Activated naive CD4-positive, alpha-beta T cell treated with anti-CD3 and anti-CD28 coated beads, Interleukin-2, amount 50 U/mL, for 24 hours (primary cell): ENCODE results near the gene SVIL.

ENCODE experiments used
- H3K27ac Mint-ChIP-seq: one replicate; pipeline ENCODE4 v1.8.0; 2021; ENCODE audit warnings: mild to moderate bottlenecking, mixed read lengths
- H3K27me3 Mint-ChIP-seq: one replicate; pipeline ENCODE4 v1.8.0; 2021; ENCODE audit warnings: mixed read lengths
- H3K36me3 Mint-ChIP-seq: one replicate; pipeline ENCODE4 v1.8.0; 2021; ENCODE audit warnings: mixed read lengths
- H3K4me1 Mint-ChIP-seq: one replicate; pipeline ENCODE4 v1.8.0; 2021; ENCODE audit warnings: mixed read lengths
- H3K4me3 Mint-ChIP-seq: one replicate; pipeline ENCODE4 v1.8.0; 2021; ENCODE audit warnings: mild to moderate bottlenecking, mixed read lengths
- H3K9me3 Mint-ChIP-seq: one replicate; pipeline ENCODE4 v1.8.0; 2021; ENCODE audit warnings: mixed read lengths

SVIL gene

DNA sequence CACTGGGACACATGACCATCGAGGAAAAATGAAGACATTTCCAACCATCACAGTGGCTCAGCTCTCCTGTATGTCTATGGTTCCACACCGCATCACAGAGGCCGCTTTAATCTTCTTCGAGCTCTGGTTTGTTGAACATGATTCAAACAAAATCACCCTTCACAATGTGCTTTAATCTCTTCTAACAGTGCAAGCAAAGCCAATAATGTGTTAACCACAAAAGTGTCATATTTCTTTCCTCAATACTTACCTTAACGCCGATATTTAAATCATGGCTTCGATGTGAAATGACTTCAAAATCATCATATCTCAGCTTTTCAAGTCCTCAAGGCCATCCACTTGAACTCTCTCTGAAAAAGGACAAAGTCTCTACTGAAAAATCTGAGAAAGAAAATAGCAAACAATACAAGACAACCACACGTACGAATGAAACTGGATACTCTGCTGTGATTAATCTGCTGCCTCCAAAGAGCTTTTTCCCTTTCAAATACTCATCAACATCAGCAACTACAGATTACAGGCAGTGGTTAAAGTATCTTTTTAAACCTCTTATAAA is 23.0 kb upstream of the SVIL start:
- peaks cover 33% of the 10 kb centered on the region for H3K36me3 Mint-ChIP-seq
- no peaks in the 10 kb centered on the region for H3K27me3 Mint-ChIP-seq
- H3K4me1 Mint-ChIP-seq, result peaks cover 47% of the 10 kb centered on the region
- H3K4me3 Mint-ChIP-seq, result peak overlapping the region; percentile 30
- peak overlapping the region; percentile 11 for H3K27ac Mint-ChIP-seq
- no peaks in the 10 kb centered on the region for H3K9me3 Mint-ChIP-seq

DNA sequence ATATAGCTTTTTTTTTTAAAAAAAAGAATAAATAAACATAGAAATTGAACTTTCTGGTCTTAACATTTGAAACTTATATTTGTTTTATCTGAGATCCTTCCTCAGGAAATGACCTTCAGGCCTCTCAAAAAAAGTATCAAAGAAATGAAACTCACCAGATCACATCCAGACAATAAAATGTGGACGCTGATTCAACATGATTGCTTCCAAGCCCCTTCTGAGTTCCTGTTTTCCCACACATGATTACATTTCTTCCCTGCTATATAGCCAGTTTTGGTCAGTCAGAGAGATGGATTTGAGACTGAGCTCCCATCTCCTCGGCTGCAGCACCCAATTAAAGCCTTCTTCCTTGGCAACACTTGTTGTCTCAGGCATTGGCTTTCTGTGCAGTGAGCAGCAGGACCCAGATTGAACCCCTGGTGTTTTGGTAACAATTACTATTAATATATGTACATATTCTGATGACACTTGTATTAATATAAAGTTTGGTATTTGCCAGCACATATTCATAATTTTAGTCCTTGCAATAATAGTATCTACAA is 21.8 kb upstream of the SVIL start:
- Mint-ChIP-seq H3K27me3 (no peaks in the 10 kb centered on the region), H3K4me3 (no peak overlapping the region), H3K4me1 (peaks cover 48% of the 10 kb centered on the region), H3K27ac (no peak overlapping the region), H3K9me3 (no peaks in the 10 kb centered on the region), H3K36me3 (peaks cover 34% of the 10 kb centered on the region)

DNA sequence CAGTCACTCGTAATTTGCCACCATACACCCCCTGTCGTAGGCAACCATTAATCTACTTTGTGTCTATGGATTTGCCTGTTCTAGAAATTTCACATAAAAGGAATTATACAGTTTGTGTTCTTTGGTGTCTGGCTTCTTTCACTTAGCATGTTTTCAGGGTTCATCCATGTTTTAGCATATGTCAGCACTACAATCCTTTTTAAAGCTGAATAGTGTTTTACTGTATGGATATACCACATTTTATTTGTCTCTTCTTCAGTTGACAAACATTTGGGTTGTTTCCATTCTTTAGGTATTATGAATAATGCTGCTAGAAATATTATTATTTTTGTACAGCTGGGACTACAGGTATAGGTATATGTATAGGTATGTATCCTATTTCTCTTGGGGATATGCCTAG is 17.4 kb upstream of the SVIL start:
- Mint-ChIP-seq H3K27me3 (no peaks in the 10 kb centered on the region), H3K36me3 (peaks cover 29% of the 10 kb centered on the region), H3K4me1 (peaks cover 47% of the 10 kb centered on the region), H3K27ac (no peak overlapping the region), H3K9me3 (no peaks in the 10 kb centered on the region), H3K4me3 (no peak overlapping the region)

DNA sequence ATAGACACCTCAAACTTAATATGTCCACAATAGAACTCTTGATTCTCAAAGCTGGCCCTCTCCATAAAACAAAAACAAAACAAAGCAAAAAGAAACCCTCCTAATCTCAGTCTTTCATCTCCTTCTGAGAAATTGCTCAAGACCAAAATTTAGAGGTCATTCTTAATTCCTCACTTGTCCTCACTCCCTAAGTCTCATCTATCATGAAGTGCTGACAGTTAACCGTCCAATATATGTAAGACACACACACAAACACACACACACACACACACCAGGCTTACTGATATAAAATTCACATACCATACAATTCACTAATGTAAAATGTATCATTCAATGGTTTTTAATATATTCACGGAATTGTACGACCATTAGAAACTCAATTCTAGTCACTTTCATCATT is 17.0 kb upstream of the SVIL start:
- Mint-ChIP-seq H3K9me3 (no peaks in the 10 kb centered on the region), H3K27ac (no peak overlapping the region), H3K27me3 (no peaks in the 10 kb centered on the region), H3K36me3 (peaks cover 26% of the 10 kb centered on the region), H3K4me1 (peaks cover 50% of the 10 kb centered on the region), H3K4me3 (no peak overlapping the region)

DNA sequence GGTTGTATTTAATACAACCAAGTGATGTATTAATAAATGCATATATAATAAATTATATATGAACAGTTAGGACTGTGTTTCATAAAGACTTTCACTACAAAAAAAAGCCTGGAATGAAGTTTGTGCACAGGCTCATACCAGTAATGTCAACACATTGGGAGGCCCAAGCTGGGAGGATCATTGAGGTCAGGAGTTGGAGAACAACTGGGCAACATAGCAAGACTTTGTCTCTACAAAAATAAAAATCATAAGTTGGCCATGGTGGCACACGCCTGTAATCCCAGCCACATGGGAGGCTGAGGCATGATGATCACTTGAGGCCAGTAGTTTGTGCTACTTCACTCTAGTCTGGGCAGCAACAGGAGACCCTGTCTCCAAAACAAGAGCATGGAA is 15.8 kb upstream of the SVIL start:
- H3K4me1 Mint-ChIP-seq, result peaks cover 60% of the 10 kb centered on the region
- H3K4me3 Mint-ChIP-seq, result no peak overlapping the region
- no peaks in the 10 kb centered on the region for H3K9me3 Mint-ChIP-seq
- no peak overlapping the region for H3K27ac Mint-ChIP-seq
- peaks cover 19% of the 10 kb centered on the region for H3K36me3 Mint-ChIP-seq
- no peaks in the 10 kb centered on the region for H3K27me3 Mint-ChIP-seq

DNA sequence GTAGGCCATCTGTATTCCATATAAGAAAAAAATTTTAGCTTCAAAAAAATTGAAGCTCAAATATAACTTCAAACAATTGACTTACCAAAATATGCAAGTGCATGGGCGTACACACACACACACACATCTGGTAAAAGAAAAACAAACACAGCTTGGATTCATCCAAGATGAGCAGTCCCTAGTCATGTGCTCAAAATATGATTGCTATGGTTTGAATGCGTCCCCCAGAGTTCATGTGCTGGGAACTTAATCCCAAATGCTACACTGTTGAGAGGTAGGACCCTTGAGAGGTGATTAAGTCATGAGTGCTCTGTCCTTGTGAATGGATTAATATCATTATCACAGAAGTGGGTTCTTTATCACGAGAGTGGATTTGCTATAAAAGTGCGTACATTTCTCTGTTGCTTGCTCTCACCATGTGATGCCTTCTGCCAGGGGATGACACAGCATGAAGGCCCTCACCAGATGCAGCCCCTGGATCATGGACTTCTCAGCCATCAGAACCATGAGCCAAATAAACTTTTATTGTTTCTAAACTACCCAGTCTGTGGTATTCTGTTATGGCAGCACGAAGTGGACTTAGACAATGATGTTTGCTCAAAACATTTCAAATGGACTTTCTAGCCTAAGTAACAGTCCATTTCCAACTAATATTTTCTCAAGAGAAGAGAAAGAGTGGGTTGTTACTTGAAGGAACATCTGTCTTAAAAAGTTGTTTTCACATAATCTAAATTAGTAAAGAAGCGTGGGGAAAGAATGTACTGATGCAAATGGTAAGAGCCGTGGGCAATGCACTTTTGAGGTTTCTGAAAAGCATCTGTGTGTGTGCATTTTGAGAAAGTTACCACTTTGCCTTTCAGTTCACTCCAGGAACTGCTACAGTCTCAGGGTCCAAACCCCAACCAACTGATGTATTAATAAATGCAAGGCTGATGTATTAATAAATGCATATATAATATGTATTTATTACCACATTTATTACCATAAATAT is 15.1 kb upstream of the SVIL start:
- peaks cover 60% of the 10 kb centered on the region for H3K4me1 Mint-ChIP-seq
- no peak overlapping the region for H3K4me3 Mint-ChIP-seq
- H3K36me3 Mint-ChIP-seq, result peaks cover 14% of the 10 kb centered on the region

DNA sequence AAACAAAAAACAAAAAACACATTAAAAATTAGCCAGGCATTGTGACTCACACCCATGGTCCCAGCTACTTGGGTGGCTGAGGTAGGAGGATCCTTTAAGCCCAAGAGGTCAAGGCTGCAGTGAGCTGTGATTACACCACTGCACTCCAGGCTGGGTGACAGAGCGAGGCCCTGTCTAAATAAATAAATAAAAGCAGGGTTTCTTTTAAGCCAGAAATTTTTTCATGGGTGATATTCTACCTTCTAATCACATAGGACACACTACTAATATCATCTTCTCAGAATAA is 14.2 kb upstream of the SVIL start:
- Mint-ChIP-seq H3K4me1 (peaks cover 66% of the 10 kb centered on the region), H3K4me3 (no peak overlapping the region), H3K36me3 (peaks cover 13% of the 10 kb centered on the region), H3K27ac (no peak overlapping the region), H3K9me3 (no peaks in the 10 kb centered on the region), H3K27me3 (no peaks in the 10 kb centered on the region)

More for the DNA sequence above, 15.1 kb upstream of the SVIL start:
- peak overlapping the region; percentile 6 for H3K27ac Mint-ChIP-seq
- H3K27me3 Mint-ChIP-seq, result no peaks in the 10 kb centered on the region
- no peaks in the 10 kb centered on the region for H3K9me3 Mint-ChIP-seq

DNA sequence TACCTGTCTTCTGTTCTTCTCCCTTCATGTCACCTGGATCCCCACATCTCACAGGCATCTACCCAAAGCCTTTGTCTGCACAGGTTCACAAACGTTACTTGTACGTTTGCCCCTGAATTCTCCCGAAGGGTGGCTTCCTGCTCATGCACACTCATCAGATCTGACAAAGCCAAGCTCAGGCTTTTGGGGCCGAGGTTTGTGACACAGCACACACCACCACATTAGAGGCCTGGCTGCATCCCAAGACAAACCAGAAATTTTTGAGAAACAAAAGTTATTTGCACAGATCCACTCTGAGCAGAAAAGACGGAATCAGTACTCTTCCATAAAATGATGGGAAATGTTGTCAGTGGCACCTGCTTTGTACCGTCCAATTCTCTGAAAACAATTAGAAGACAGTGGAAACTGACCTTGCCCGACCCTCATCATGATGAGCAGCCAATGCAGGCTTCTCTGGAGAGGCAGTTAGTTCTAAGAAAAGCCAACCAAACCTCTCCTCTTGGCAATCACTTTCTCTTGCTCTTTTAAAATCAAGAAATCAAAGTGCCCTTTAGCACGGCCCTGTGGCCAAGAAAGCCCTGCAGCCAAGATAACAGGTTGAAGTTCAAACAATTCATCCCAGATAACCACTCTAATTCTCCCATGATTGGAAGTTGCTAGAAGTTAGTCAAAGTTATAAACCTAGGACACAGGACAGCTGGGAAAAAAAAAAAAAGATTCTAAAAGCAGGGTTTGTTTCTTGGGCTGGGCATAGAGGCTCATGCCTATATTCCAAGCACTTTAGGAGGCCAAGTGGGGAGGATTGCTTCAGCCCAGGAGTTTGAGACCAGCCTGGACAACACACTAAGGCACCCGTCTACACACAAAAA is 13.6 kb upstream of the SVIL start:
- Mint-ChIP-seq H3K36me3 (peaks cover 13% of the 10 kb centered on the region), H3K4me3 (peak overlapping the region; percentile 81), H3K9me3 (no peaks in the 10 kb centered on the region), H3K27ac (peak overlapping the region; percentile 76), H3K27me3 (no peaks in the 10 kb centered on the region), H3K4me1 (peaks cover 66% of the 10 kb centered on the region)

DNA sequence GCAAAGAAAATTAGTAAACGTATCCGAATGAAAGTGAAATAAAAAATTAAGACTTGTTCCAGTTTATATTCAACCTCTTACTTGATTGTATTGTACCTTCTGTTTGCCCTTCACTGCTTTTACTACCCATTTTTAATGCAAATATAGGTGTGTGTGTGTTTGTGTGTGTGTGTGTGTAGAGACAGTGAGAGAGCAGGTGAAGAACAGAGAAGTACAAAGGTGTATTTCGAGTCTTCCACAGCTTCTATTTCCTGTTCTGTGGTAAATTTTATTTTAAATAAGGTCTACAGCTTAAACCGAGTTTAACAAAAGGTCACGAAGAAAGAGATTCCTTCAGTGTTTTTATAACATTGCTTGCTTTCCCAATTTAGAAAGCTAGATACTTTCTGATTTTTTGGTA is 12.7 kb upstream of the SVIL start:
- Mint-ChIP-seq H3K4me1 (peaks cover 66% of the 10 kb centered on the region), H3K27ac (peak overlapping the region; percentile 68), H3K27me3 (no peaks in the 10 kb centered on the region), H3K4me3 (peak overlapping the region; percentile 35), H3K9me3 (no peaks in the 10 kb centered on the region), H3K36me3 (peaks cover 11% of the 10 kb centered on the region)

DNA sequence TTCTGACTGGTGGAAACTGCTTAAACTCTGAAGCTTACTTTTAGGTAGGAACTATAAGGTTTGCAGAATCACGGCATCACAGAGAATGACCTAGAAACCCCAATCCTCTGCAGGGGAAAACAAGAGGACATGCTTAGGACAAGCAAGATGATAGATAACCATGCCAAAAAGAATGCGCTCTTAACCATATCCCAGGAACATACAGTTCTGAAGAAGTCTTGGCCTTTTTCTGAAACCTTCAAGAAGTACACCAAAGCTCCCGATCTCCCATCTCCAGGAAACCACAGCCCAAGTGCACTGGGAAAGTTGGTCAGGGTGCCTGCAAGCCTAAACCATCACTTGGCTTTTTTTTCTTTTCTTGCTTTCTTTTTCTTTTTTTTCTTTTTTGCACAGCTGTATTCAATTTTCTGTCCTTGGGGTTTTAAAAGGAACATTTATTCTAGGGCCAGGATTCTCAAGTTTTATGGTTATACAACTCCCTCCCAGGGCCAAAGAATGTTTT is 12.2 kb upstream of the SVIL start:
- H3K4me1 Mint-ChIP-seq, result peaks cover 63% of the 10 kb centered on the region
- no peaks in the 10 kb centered on the region for H3K9me3 Mint-ChIP-seq
- H3K27ac Mint-ChIP-seq, result no peak overlapping the region
- H3K4me3 Mint-ChIP-seq, result peak overlapping the region; percentile 35
- no peaks in the 10 kb centered on the region for H3K27me3 Mint-ChIP-seq
- peaks cover 11% of the 10 kb centered on the region for H3K36me3 Mint-ChIP-seq

DNA sequence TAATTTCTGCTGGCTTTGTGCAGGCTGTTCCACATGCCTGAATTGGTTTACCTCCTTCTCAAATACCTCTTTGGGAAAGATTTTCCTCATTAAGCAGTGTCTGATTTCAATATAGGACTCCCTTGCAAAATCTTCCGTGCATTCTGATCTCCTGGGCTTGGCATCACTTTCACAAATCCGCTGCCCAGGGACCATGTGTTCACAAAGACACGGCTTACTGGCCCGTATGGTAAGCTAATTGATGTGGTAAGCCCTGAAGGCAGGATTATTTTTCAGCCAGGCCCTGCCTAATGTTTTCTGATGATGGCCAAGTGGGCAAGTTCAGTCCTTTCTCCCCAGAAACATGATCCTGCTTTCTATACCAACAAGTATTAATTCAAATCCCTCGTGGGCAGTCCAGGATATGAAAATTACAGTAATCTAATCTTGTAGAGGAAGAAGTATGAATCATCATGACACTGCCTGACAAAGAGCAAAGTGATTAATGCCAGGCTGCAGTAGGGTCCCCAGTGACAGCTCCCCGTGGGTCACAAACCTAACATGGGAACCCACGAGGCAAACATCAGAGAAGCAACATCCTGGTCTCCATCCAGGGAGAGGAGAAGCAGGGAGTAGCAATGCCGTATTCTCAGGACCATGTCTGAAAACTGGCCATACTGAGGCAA is 11.6 kb upstream of the SVIL start:
- H3K36me3 Mint-ChIP-seq, result peaks cover 9% of the 10 kb centered on the region
- H3K4me1 Mint-ChIP-seq, result peaks cover 57% of the 10 kb centered on the region
- H3K9me3 Mint-ChIP-seq, result no peaks in the 10 kb centered on the region
- H3K27ac Mint-ChIP-seq, result peak overlapping the region; percentile 36
- peak overlapping the region; percentile 67 for H3K4me3 Mint-ChIP-seq
- no peaks in the 10 kb centered on the region for H3K27me3 Mint-ChIP-seq

DNA sequence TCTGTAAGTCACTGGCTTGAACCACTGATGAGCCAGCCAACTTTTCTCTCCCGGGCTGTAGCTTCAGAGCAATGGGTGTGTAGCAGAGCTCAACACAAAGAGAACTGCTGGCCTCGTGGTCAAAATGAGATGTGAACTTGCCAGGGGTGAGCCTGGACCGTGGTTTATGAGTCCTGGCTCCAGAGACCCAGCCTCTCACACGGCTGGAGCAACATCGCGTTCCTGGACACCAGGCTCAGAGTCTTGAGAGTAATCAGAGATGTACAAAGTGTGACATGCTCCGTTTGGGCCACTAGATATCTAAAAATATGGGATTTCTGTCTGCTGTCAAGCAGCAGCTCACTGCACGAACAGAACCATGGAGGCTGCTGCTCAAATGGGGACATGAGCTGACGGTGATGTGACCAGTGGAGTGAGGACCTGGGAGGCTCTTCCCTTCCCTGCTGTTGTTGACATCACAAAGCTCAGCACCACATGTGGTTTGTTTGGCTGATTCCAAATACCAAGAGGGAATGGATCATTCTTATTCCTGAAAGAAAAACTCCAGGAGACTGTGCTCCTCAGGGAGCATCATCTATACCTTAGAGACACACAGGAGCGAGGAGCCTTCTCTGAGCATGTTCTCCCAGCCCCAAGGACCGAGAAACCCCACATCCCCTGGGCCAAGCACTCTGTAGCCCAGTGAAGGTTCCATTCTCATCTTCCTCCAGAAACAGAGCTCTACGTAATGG is 9.2 kb upstream of the SVIL start:
- H3K4me3 Mint-ChIP-seq, result no peak overlapping the region
- H3K4me1 Mint-ChIP-seq, result peaks cover 46% of the 10 kb centered on the region
- H3K27me3 Mint-ChIP-seq, result no peaks in the 10 kb centered on the region
- no peaks in the 10 kb centered on the region for H3K9me3 Mint-ChIP-seq
- H3K27ac Mint-ChIP-seq, result no peak overlapping the region
- H3K36me3 Mint-ChIP-seq, result peaks cover 13% of the 10 kb centered on the region

DNA sequence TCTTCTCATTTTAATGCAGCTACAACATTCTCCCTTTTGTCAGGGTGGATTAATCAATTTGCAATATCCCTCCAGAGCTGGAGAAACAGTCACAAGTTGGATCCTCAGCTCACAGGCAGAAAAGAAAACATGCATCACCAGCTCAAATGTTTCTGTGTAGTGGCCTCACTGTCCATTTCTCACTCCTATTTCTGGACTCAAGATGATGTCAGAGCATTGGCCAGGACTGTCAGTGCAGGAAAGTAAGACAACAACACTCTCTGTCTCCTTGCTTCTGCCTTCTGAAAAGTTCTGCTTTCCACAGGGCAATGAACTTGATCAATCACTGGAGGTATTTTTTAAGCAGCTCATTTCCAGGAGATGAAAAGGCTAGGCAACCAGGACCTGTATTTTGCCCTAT is 8.2 kb upstream of the SVIL start:
- no peaks in the 10 kb centered on the region for H3K27me3 Mint-ChIP-seq
- H3K9me3 Mint-ChIP-seq, result no peaks in the 10 kb centered on the region
- H3K27ac Mint-ChIP-seq, result no peak overlapping the region
- no peak overlapping the region for H3K4me3 Mint-ChIP-seq
- H3K4me1 Mint-ChIP-seq, result peaks cover 37% of the 10 kb centered on the region
- H3K36me3 Mint-ChIP-seq, result peaks cover 13% of the 10 kb centered on the region

DNA sequence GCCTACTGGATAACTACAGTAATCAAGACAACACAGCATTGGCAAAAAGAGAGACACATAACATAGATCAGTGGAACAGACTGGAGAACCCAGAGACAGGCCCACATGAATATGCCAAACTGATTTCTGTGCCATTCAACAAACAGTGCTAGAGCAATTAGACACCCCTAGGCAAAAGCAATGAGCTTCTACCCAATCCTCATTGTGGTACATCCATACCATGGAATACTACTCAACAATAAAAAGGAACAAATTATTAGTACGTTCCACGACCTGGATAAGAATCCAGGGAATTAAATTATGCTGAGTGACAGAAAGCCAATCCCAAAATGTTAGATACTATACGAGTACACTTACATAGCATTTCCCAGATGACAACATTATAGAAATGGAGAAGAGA is 2.8 kb upstream of the SVIL start:
- H3K27me3 Mint-ChIP-seq, result no peaks in the 10 kb centered on the region
- no peaks in the 10 kb centered on the region for H3K9me3 Mint-ChIP-seq
- H3K36me3 Mint-ChIP-seq, result peaks cover 14% of the 10 kb centered on the region
- no peak overlapping the region for H3K4me3 Mint-ChIP-seq
- H3K4me1 Mint-ChIP-seq, result peaks cover 54% of the 10 kb centered on the region
- H3K27ac Mint-ChIP-seq, result peak overlapping the region; percentile 65
